A673 (cell line): Measurements from ENCODE around the gene PKN3. TPM values are rescaled to one million over a fixed set of nuclear protein-coding genes. Genes with fewer than 3 reads are reported as not detected.

Source experiments
- BruUV-seq: library from RNA; stranded (reverse); fragments of 400-500 nt; replicated peaks from 2 replicates; lab custom pipeline; 2021; lab: Mats Ljungman, UMichigan
- CTCF ChIA-PET: fragments of 300-600 bp; sonication (Branson Sonifier 250); formaldehyde crosslinking; loops from one replicate; lab custom pipeline; 2022; ENCODE audit warnings: antibody characterized with exemption; lab: Charles Lee
- POLR2A ChIA-PET: fragments of 300-600 bp; sonication (Branson Sonifier 250); formaldehyde crosslinking; loops from one replicate; lab custom pipeline; 2022; ENCODE audit warnings: antibody characterized with exemption; ENCODE audit not compliant: low non-redundant PET; lab: Charles Lee
- DNase-seq: peaks from one replicate; pipeline ENCODE4 v3.0.0-alpha.2; 2015; ENCODE audit warnings: low spot score
- H3K27ac ChIP-seq: fragments of 200-600 bp; sonication (generic); 2 replicates; pipeline ENCODE4 v1.5.1; 2016; ENCODE audit warnings: mixed run types, low read depth, mild to moderate bottlenecking, mixed read lengths, antibody characterized with exemption, low read length; ENCODE audit not compliant: poor library complexity, severe bottlenecking
- H3K27me3 ChIP-seq: fragments of 200-600 bp; sonication (generic); replicated peaks from 2 replicates; pipeline ENCODE4 v1.6.1; 2017; ENCODE audit warnings: mixed run types, low read depth, mild to moderate bottlenecking, mixed read lengths, antibody characterized with exemption, low read length; ENCODE audit not compliant: insufficient read depth, poor library complexity
- H3K36me3 ChIP-seq: fragments of 200-600 bp; sonication (generic); 2 replicates; pipeline ENCODE4 v1.6.1; 2016; ENCODE audit warnings: mixed run types, mild to moderate bottlenecking, mixed read lengths, antibody characterized with exemption, low read length; ENCODE audit not compliant: insufficient read depth, poor library complexity, severe bottlenecking
- H3K4me1 ChIP-seq: fragments of 200-600 bp; sonication (generic); 2 replicates; pipeline ENCODE4 v1.6.1; 2017; ENCODE audit warnings: mixed run types, mild to moderate bottlenecking, mixed read lengths, antibody characterized with exemption, low read length; ENCODE audit not compliant: insufficient read depth, poor library complexity, severe bottlenecking
- H3K4me3 ChIP-seq: fragments of 200-600 bp; sonication (generic); 2 replicates; pipeline ENCODE4 v1.5.1; 2016; ENCODE audit warnings: low read depth, mixed run types, mild to moderate bottlenecking, mixed read lengths, low read length; ENCODE audit not compliant: poor library complexity, severe bottlenecking
- H3K9me3 ChIP-seq: fragments of 200-600 bp; sonication (generic); 2 replicates; pipeline ENCODE4 v1.6.1; 2016; ENCODE audit warnings: mixed run types, low read depth, mild to moderate bottlenecking, mixed read lengths, antibody characterized with exemption, low read length; ENCODE audit not compliant: poor library complexity, severe bottlenecking
- CTCF ChIP-seq: fragments of 300-800, 200-600 bp; sonication (generic); conservative IDR thresholded peaks from 2 replicates; pipeline ENCODE4 v1.5.1; 2017; ENCODE audit warnings: low read depth, mild to moderate bottlenecking, antibody characterized with exemption, low read length, moderate library complexity, mixed read lengths
- EZH2 ChIP-seq: fragments of 200-600 bp; sonication (generic); IDR thresholded peaks from 2 replicates; pipeline ENCODE4 v1.6.1; 2017; ENCODE audit warnings: borderline replicate concordance, low read depth, mild to moderate bottlenecking, mixed read lengths, antibody characterized with exemption, low read length; ENCODE audit not compliant: poor library complexity, severe bottlenecking
- intact Hi-C: fragments of 100-400 bp; cut with micrococcal nuclease; formaldehyde crosslinking; loops from one replicate; pipeline ENCODE4 v1.10.0; 2022; ENCODE audit not compliant: unreplicated experiment
- total RNA-seq: library from RNA; stranded (reverse); gene quantifications from 2 replicates; pipeline ENCODE4 v1.2.3, GENCODE V29; 2021

The PKN3 gene
- total RNA-seq, 1 experiment from 2014 or later: 12.3 TPM

- CTCF ChIA-PET: interaction anchor here (1.2 kb wide), 1 partner anchor 16 kb away, joined by 4 read pairs; no protein-coding TSS in a partner anchor
- DNase-seq: no peak
Measured at GRCh38 chr9:128701227-128701854, 962 bp upstream of the PKN3 start.

GRCh38 chr9:128702949-128703615, 779 bp downstream of the PKN3 start:
- CTCF ChIA-PET: no interaction called here
- H3K27me3 ChIP-seq: no peaks in the 10 kb centered on the region
- no TSS peak for BruUV-seq
- H3K36me3 ChIP-seq: peaks cover 3% of the 10 kb centered on the region
- H3K4me3 ChIP-seq: peak overlapping the region; percentile 82
- H3K9me3 ChIP-seq: no peaks in the 10 kb centered on the region
- DNase-seq: peak; percentile 73
- POLR2A ChIA-PET: no interaction called here
- peaks cover 5% of the 10 kb centered on the region for H3K4me1 ChIP-seq
- peak overlapping the region; percentile 76 for H3K27ac ChIP-seq
- intact Hi-C loops: loop anchor here (5.0 kb wide), 1 partner anchor 56 kb away; no protein-coding TSS in a partner anchor
- TF ChIP-seq CTCF (no peak), EZH2 (no peak)

More at GRCh38 chr9:128701227-128701854, 962 bp upstream of the PKN3 start:
- intact Hi-C loops: loop anchor here (5.0 kb wide), 1 partner anchor 54 kb away; no protein-coding TSS in a partner anchor
- no peak for TF ChIP-seq EZH2
- TF ChIP-seq CTCF: no peak
- Histone ChIP-seq H3K27ac (no peak overlapping the region), H3K9me3 (no peaks in the 10 kb centered on the region), H3K27me3 (no peaks in the 10 kb centered on the region), H3K36me3 (peaks cover 10% of the 10 kb centered on the region), H3K4me1 (peaks cover 5% of the 10 kb centered on the region), H3K4me3 (no peak overlapping the region)
- POLR2A ChIA-PET: no interaction called here
- no TSS peak for BruUV-seq

- intact Hi-C loops: loop anchor here (5.0 kb wide), 1 partner anchor 56 kb away; no protein-coding TSS in a partner anchor
- ChIA-PET CTCF (no interaction called here), POLR2A (no interaction called here)
- DNase-seq: no peak
- Histone ChIP-seq H3K9me3 (no peaks in the 10 kb centered on the region), H3K4me1 (peaks cover 5% of the 10 kb centered on the region), H3K27me3 (no peaks in the 10 kb centered on the region), H3K27ac (peak overlapping the region; percentile 76), H3K36me3 (peaks cover 3% of the 10 kb centered on the region), H3K4me3 (peak overlapping the region; percentile 82)
- no peak for TF ChIP-seq EZH2
- TF ChIP-seq CTCF: no peak
- BruUV-seq: no TSS peak
Measured at GRCh38 chr9:128703616-128704355, 1.5 kb downstream of the PKN3 start.
